GM19463 (cell line): ENCODE results near the gene ASIP.
"Not testable (repeated sequence)": the region's sequence is repeated elsewhere in the genome, so short reads cannot be mapped to it uniquely, and the experiment has no call there.

Source experiments
- ATAC-seq: cut with Tn5 transposase; IDR thresholded peaks from one replicate; pipeline ENCODE4 v1.9.1; 2021; ENCODE audit warnings: mild to moderate bottlenecking, moderate library complexity; ENCODE audit not compliant: unreplicated experiment

Gene ASIP

GRCh38 chr20:34240693-34241615 is at the start of gene ASIP:
ASIP (plus strand) TSS chr20:34241423; CDS start chr20:34260375, 18,952 bp downstream.
- no peak for ATAC-seq

DNA sequence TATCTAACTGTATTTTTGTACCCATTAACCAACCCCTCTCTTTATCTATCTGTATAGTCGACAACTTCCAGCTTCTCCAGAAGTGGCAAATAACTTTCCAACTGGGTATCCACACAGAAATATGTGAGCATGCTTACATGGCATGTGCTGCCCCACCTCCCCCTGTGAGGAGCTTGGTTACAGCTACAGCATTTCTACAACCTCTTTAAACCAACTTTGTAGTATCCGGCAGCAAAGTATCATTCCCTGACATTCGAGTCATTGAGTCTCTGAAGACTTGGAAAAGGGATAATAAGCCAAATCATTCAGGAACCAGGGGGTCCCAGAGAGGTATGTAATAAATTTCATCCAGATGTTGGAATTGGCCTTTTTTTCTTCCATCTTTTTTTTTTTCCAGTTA is 48.2 kb upstream of the ASIP start:
- no peak for ATAC-seq

DNA sequence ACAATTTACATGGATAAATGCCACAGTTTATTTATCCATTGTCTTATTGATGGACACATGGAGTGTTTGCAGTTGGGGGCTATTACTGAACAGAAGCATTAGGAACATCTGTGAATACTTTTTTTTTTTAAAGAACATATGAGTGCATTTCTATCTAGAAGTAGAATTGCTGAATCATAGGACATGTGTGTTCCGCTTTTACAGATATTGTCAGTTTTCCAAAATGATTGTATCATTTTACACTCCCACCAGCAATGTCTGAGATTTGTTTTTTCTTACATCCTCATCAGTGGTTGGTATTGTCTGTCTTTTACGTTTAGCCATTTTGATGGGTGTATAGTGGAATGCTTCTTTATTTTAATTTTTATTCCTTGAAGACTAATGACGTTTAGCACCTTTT is 42.0 kb upstream of the ASIP start:
- no peak for ATAC-seq

- ATAC-seq = no peak
Measured at GRCh38 chr20:34200023-34200422, 41.2 kb upstream of the ASIP start.

GRCh38 chr20:34201531-34201930 is 39.7 kb upstream of the ASIP start:
- no peak for ATAC-seq

DNA sequence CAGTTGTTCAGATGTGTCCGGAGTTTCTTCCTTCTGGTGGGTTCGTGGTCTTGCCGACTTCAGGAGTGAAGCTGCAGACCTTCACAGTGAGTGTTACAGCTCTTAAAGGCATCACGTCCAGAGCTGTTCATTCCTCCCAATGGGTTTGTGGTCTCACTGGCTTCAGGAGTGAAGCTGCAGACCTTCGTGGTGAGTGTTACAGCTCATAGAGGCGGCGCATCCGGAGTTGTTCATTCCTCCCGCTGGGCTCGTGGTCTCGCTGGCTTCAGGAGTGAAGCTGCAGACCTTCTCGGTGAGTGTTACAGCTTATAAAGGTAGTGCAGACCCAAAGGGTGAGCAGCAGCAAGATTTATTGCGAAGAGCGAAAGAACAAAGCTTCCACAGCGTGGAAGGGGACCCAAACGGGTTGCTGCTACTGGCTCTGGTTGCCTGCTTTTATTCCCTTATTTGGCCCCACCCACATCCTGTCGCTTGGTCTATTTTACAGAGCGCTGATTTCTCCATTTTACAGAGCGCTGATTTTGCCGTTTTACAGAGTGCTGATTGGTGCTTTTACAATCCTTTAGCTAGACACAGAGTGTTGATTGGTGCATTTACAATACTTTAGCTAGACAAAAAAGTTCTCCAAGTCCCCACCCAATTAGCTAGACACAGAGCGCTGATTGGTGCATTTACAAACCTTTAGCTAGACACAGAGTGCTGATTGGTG is 35.9 kb upstream of the ASIP start:
- ATAC-seq = not testable (repeated sequence)

DNA sequence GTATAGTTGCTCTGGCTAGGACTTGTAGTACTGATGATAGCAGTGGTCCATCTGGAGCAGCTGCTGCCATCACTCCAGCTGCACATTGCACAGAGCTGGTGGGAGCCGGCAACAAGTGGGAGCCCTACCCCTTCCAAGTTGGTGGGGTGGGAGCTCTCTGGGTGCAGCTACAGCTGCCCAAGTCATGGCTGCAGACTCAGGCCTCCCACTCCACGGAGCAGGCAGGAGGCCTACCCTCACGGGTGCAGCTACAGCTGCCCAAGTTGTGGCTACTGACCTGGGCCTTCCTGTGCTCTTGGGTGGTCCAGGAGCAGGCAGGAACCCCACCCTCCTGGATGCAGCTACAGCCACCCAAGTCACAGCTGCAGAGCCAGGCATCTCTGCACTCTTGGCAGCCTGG is 32.1 kb upstream of the ASIP start:
- ATAC-seq = no peak

DNA sequence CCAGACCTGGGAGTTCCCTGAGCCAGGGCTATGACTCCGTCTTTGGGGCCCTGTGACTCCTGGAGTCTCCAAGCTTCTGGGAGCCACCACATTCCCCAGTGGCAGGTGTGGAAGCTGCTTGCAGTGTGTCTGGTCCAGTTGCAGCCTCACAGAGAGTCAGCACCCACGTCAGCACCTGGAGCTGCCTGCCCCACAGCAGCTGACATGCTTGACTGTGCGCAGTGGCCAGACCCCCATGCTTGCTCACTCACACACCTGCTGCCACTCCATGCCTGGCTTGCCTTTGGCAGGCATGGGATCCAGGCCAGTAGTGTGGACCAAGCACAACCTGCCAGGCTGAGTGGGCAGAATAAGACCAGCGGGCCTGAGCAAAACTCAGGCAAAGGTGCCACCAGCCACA is 31.0 kb upstream of the ASIP start:
- ATAC-seq = no peak

- ATAC-seq = no peak
Measured at GRCh38 chr20:34211591-34211990, 29.6 kb upstream of the ASIP start.

DNA sequence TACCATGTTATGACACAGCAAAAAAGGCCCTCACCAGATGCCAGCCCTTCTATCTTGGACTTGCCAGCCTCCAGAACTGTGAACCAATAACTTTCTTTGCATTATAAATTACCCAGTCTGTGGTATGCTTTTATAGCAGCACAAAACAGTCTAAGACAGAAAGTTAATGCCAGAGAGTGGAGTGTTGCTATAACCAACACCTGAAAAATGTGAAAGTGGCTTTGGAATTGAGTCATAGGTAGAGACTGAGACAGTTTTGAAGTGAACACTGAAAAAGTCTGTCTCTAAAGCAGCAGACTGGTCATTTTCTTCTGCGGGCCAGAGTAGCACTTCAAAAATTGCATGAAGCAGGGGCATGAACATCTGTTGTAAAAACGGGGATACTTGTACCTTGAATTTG is 28.0 kb upstream of the ASIP start:
- no peak for ATAC-seq

DNA sequence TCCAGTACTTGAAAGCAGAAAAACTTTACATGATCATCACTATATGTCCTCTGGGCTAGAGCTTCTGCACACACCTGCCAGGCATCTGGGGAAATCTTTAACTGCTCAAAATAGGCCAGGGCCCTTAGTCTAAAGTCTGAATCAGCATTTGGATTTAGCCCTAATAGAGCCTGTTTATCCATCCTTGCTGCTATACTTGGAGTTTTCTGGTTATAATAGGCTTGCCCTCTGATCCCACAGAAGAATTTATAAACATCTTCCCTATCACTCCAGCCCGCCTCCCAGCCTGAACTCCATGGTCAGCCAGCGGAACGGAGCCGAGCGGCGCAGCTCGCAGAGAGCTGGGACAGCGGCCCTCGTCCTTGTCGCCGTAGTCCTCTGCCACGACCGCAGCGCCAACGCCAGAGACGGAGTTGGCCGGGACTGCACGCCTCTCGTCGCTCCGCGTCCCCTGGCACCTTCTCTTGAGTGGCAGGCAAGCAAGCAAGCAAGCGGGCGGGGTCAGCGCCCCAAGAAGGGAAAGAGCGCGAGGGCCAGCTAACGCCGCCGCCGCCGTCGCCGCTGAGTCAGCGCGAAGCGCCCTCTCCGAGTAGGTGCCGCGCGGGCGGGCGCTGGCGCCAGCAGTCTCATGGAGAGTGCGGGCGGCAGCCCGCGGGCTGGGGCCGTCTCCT is 25.4 kb upstream of the ASIP start:
- no peak for ATAC-seq

DNA sequence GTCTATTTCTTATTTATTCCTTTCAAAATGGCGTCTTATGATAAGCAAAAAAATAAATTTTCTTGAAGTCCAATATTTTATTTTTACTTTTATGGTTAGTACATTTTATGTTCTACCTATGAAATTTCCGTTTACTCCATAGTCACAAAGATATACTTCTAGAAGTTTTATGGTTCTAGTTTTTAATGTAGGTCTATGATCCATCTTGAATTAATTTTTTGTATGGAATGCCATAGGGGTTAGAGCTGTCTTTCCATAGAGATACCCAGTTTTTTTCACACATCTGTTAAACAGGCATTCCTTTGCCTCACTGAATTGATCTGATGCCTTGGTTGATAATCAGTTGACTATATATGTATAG is 24.9 kb upstream of the ASIP start:
- no peak for ATAC-seq

DNA sequence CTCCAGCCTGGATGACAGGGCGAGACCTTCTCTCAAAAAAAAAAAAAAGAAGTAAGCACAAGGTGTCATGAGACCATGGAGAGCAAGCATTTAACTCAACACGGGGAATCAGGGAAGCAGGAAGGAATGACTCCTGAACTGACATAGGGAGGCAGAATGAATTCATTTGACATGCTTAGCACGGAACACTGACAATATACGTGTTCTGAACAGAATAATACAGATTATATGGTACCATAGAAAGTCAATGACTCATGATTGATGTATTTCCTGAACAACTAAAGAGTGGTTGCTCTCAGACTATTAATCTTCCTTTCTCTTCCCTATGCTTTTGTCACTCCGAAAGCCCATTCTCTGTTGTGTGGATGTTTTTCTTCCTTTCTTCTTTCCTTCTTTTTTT is 20.7 kb upstream of the ASIP start:
- no peak for ATAC-seq

DNA sequence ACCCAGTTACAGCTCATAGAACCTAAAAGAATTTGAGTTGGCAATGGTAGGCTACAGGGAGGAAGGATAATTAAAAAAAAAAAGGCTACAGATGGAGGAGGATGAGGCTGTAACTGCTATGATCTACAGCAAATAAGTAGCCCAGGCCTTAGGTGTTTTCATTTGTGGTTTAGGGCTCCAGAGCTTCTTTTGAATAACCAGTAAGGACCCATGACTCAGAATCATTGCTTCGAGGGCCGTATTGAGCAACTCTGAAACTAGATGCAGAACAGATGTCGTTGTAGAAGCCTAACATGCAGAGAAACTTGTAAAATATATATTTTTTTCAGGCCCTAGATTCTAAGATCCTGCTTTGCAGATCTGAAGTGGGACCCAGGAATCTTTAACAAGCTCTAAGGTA is 19.0 kb upstream of the ASIP start:
- no peak for ATAC-seq

- not testable (repeated sequence) for ATAC-seq
Measured at GRCh38 chr20:34224251-34224650, 17.0 kb upstream of the ASIP start.

DNA sequence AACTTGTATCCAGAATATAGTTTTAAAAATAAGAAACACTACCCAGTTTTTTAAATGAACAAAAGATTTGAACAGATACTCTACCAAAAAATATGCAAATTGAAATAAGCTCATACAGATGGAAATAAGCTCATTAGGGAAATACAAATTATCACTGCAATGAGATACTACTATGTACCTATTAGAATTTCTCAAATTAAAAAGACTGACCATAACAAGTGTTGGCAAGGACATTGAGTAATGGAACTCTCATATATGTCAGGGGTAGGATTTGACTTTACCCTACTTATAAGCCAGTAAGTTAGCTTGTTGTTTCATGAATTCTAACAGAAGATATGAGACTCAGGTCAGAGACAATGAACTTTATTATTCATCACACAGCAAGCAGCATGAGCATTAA is 9.6 kb upstream of the ASIP start:
- no peak for ATAC-seq

DNA sequence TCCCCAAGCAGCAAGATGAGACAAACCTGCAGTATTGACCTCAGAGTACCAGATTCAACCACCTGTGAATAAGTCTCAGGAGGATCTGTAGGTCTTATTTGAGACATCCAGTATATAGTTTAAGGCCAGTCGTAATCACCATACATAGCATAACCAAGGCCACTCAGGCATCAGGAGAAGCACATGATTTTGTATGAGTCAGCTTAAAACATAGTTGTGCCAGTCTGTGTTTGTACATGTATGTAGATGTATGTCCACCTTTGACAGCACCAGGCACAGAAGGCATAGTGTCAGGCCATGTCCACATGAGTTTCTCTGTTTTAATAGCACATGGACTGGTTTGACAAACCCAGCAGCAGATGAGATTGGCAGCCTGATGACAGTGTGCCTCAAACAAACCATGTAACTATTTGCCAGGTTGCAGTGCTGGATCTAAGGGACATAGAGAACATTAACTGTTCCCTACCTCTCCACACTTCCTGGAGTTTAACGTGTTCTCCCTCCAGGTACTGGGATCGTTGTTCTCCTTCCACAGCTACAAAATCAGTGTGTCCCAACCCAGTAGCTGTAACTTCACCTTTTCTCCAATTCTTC is 8.6 kb upstream of the ASIP start:
- ATAC-seq = no peak

DNA sequence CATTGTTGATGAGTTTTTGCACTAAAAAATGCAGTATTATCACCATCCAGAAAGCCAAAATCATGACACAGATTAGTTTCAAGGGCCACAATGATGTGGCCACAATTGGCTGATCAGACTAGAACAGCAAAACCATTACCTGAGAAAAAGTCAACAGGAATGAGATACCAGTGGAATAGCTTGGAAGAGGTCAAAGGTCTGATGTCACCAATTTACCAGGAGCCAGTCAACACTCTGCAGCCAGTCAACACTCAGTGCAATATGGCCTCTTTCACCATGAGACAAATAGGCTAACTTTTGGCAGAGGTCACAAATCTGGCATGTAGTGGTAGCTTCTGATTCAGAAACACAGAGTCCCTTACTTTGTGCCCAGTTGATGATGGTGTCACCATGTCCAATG is 7.5 kb upstream of the ASIP start:
- ATAC-seq = no peak

- ATAC-seq = no peak
Measured at GRCh38 chr20:34235875-34236274, 5.3 kb upstream of the ASIP start.

DNA sequence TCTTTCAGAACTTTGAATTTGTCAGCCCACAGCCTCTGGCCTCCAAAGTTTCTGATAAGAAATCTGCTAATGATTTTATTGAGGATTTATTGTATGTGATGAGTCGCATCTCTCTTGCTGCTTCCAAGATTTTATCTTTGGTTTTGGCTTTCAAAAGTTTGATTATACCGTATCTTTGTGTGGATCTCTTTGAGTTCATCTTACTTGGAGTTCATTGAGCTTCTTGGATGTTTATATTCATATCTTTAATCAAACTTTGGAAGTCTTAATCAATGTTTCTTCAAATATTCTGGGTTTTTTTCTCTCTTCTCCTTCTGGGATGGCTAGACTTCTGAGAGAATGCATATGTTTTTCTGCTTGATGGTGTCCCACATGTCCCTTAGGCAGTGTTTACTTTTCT is 3.3 kb upstream of the ASIP start:
- no peak for ATAC-seq

- ATAC-seq = no peak
Measured at GRCh38 chr20:34240121-34240520, 1.1 kb upstream of the ASIP start.
